ENCODE data around the gene ALG12. TPM values are rescaled to one million over a fixed set of nuclear protein-coding genes. Genes with fewer than 3 reads are reported as not detected.

Gene ALG12
- polyA plus RNA-seq, 1 of the 3 experiments (the other 2 are of a cell fraction) = 9.9 TPM

DNA sequence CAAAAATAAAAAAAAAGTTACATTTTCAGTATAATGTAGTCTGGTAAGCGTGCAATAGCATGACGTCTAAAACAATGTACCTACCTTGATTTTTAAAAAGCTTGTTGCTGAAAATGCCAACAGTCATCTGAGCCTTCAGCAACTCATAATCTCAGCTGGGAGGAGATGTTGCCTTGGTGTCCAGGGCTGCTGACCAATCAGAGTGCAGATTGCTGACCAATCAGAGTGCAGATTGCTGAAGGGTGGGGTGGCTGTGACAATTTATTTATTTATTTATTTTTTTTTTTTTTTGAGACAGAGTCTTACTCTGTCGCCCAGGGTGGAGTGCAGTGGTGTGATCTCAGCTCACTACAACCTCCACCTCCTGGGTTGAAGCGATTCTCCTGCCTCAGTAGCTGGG lies 46.8 kb downstream of the ALG12 start:
- CTCF ChIA-PET = interaction anchor here (1.3 to 1.6 kb wide), 2 partner anchors 9 to 15 kb away, joined by 4 read pairs; no protein-coding TSS in a partner anchor

More for the DNA sequence above, 46.8 kb downstream of the ALG12 start:
- no peak overlapping the region for H3K27ac ChIP-seq (ENCODE audit: low read depth in 2 of 2, low read length in 1 of 2)
- no peak overlapping the region for H3K4me3 ChIP-seq (ENCODE audit: low read depth in 2 of 2, low read length in 1 of 2)
- no peak overlapping the region for H2AFZ ChIP-seq (ENCODE audit: low read depth)
- no peaks in the 10 kb centered on the region for H3F3A ChIP-seq (replicated peaks; ENCODE audit: insufficient read depth)
- peaks cover 100% of the 10 kb centered on the region for H3K79me2 ChIP-seq (ENCODE audit: insufficient read depth)
- no peak overlapping the region for H3K4me2 ChIP-seq
- no peaks in the 10 kb centered on the region for H3K9me2 ChIP-seq
- peaks cover 3% of the 10 kb centered on the region; the same call in 1 of the 2 replicates for H3K9me3 ChIP-seq
- no peak for TF ChIP-seq MEF2A (IDR thresholded peaks at IDR 0.05; ENCODE audit: borderline replicate concordance, low read depth)
- TF ChIP-seq EP300 (IDR thresholded peaks at IDR 0.05; ENCODE audit: borderline replicate concordance in 1 of 2, low read depth in 1 of 2, low read length in 1 of 2) = no peak
- TF ChIP-seq, protein P1, sequence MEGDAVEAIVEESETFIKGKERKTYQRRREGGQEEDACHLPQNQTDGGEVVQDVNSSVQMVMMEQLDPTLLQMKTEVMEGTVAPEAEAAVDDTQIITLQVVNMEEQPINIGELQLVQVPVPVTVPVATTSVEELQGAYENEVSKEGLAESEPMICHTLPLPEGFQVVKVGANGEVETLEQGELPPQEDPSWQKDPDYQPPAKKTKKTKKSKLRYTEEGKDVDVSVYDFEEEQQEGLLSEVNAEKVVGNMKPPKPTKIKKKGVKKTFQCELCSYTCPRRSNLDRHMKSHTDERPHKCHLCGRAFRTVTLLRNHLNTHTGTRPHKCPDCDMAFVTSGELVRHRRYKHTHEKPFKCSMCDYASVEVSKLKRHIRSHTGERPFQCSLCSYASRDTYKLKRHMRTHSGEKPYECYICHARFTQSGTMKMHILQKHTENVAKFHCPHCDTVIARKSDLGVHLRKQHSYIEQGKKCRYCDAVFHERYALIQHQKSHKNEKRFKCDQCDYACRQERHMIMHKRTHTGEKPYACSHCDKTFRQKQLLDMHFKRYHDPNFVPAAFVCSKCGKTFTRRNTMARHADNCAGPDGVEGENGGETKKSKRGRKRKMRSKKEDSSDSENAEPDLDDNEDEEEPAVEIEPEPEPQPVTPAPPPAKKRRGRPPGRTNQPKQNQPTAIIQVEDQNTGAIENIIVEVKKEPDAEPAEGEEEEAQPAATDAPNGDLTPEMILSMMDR (IDR thresholded peaks at IDR 0.05) = no peak
- no peak for TF ChIP-seq TAF1 (IDR thresholded peaks at IDR 0.05; ENCODE audit: borderline replicate concordance, low read depth, low read length)
- no peak for TF ChIP-seq TEAD4 (IDR thresholded peaks at IDR 0.05; ENCODE audit: borderline replicate concordance, insufficient read depth)
- no peak for TF ChIP-seq NRF1 (IDR thresholded peaks at IDR 0.05; ENCODE audit: low read depth, low read length)
- TF ChIP-seq RXRA (IDR thresholded peaks at IDR 0.05; ENCODE audit: borderline replicate concordance, low read depth) = no peak
- TF ChIP-seq FOXM1 (IDR thresholded peaks at IDR 0.05; ENCODE audit: low read depth) = no peak
- no peak for TF ChIP-seq MXI1 (IDR thresholded peaks at IDR 0.05; ENCODE audit: low read depth, low read length)
- TF ChIP-seq, protein P2, sequence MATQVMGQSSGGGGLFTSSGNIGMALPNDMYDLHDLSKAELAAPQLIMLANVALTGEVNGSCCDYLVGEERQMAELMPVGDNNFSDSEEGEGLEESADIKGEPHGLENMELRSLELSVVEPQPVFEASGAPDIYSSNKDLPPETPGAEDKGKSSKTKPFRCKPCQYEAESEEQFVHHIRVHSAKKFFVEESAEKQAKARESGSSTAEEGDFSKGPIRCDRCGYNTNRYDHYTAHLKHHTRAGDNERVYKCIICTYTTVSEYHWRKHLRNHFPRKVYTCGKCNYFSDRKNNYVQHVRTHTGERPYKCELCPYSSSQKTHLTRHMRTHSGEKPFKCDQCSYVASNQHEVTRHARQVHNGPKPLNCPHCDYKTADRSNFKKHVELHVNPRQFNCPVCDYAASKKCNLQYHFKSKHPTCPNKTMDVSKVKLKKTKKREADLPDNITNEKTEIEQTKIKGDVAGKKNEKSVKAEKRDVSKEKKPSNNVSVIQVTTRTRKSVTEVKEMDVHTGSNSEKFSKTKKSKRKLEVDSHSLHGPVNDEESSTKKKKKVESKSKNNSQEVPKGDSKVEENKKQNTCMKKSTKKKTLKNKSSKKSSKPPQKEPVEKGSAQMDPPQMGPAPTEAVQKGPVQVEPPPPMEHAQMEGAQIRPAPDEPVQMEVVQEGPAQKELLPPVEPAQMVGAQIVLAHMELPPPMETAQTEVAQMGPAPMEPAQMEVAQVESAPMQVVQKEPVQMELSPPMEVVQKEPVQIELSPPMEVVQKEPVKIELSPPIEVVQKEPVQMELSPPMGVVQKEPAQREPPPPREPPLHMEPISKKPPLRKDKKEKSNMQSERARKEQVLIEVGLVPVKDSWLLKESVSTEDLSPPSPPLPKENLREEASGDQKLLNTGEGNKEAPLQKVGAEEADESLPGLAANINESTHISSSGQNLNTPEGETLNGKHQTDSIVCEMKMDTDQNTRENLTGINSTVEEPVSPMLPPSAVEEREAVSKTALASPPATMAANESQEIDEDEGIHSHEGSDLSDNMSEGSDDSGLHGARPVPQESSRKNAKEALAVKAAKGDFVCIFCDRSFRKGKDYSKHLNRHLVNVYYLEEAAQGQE (IDR thresholded peaks at IDR 0.05; ENCODE audit: low read depth, low read length) = no peak
- H4K20me1 ChIP-seq (ENCODE audit: insufficient read depth) = peaks cover 51% of the 10 kb centered on the region
- no peaks in the 10 kb centered on the region for H3K27me3 ChIP-seq (ENCODE audit: insufficient read depth)
- WGBS (ENCODE audit: low lambda C conversion rate) = 96% methylated on average over 4 of the region's 4 CpGs
- H3K4me1 ChIP-seq (ENCODE audit: control insufficient read depth in 1 of 2, insufficient read depth in 2 of 2, low read depth in 1 of 2, low read length in 1 of 2) = no peaks in the 10 kb centered on the region
- H3K36me3 ChIP-seq (replicated peaks in 1 of 2; ENCODE audit: control insufficient read depth in 1 of 2, insufficient read depth in 2 of 2, low read length in 1 of 2) = peaks cover 0 to 19% of the 10 kb centered on the region in 2 experiments
- H3K9ac ChIP-seq = no peak overlapping the region
- POLR2A ChIA-PET = no interaction called here
- no peak for DNase-seq
